Neural progenitor cell (in vitro differentiated cells): ENCODE results near the gene SPATA31C1.

Experiments used
- EZH2phosphoT487 ChIP-seq: fragments of 200-600 bp; sonication (generic); IDR thresholded peaks from 2 replicates; pipeline ENCODE4 v1.6.1; 2017; ENCODE audit warnings: antibody characterized with exemption
- TF ChIP-seq, protein P1 (sequence below): fragments of 200-600 bp; sonication (generic); IDR thresholded peaks from 2 replicates; pipeline ENCODE4 v1.5.1; 2017; ENCODE audit warnings: antibody characterized with exemption, mild to moderate bottlenecking

DNA sequence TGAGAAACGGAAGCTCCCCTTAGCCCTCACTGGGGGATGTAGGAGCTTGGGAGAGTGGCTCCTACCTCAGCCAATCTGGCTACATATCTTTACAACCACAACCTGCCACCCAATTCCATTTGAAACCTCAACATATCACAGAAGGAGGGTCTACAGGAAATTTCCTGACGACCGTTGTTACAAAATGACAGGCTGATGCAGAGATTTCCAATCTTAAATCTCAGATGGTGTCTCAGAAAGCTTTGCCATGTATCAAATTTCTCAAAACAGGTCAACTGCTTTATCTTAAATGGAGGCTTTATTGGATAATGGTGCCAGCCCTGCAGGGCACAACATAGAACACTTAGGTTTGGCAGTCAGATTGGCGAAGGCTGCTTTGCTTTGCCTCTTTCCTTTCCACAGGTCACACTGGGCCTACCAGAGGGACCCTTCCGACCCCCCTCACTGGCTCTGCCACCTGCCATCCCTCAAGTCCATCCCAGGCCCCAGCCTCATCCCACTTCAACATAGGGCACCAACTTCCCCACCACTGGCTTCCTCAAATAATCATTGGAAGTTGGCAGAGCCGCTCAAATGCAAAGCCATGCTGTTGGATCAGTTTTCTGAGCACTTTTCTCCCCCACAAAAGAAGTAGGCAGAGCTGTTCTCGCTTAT lies 46.2 kb upstream of the SPATA31C1 start:
- TF ChIP-seq, protein P1, sequence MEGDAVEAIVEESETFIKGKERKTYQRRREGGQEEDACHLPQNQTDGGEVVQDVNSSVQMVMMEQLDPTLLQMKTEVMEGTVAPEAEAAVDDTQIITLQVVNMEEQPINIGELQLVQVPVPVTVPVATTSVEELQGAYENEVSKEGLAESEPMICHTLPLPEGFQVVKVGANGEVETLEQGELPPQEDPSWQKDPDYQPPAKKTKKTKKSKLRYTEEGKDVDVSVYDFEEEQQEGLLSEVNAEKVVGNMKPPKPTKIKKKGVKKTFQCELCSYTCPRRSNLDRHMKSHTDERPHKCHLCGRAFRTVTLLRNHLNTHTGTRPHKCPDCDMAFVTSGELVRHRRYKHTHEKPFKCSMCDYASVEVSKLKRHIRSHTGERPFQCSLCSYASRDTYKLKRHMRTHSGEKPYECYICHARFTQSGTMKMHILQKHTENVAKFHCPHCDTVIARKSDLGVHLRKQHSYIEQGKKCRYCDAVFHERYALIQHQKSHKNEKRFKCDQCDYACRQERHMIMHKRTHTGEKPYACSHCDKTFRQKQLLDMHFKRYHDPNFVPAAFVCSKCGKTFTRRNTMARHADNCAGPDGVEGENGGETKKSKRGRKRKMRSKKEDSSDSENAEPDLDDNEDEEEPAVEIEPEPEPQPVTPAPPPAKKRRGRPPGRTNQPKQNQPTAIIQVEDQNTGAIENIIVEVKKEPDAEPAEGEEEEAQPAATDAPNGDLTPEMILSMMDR, result no peak
- TF ChIP-seq EZH2phosphoT487, result no peak
